Measurements from ENCODE around the gene SMIM41. TPM values are rescaled to one million over a fixed set of nuclear protein-coding genes. Genes with fewer than 3 reads are reported as not detected.

The SMIM41 gene
- total RNA-seq, 1 donor from 2014 or later: 0.16 TPM

GRCh38 chr12:52148464-52149181, 69.1 kb downstream of the SMIM41 start:
- DNase-seq (ENCODE audit: missing footprints) (no peak), ATAC-seq (no peak)
- intact Hi-C loops (cut with DNase I): no loop called here

DNA sequence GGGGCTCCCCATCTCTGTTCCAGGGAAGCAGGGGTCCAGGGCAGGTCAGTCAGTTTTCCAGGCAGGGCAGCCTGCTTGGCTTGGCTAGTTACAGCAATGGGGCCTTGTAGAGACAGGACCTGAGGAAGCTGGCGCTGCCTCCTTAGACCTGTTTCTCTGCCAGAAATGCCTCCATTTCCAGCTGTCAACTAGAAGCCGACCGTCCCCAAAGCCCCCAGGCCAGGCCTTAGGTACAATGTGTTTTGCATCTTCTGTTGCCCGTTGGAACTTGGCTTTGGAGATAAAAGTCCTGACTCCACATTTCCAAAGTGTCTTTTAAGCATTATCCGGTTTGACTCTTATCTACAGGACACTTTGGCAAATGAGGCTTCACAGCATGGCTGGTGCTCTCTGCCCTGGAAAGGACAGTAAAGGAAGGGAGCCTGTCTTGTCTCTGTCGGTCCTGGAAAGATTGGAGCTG, 69.7 kb downstream of the SMIM41 start:
- DNase-seq (ENCODE audit: missing footprints) (no peak), ATAC-seq (no peak)
- intact Hi-C loops (cut with DNase I): no loop called here

DNA sequence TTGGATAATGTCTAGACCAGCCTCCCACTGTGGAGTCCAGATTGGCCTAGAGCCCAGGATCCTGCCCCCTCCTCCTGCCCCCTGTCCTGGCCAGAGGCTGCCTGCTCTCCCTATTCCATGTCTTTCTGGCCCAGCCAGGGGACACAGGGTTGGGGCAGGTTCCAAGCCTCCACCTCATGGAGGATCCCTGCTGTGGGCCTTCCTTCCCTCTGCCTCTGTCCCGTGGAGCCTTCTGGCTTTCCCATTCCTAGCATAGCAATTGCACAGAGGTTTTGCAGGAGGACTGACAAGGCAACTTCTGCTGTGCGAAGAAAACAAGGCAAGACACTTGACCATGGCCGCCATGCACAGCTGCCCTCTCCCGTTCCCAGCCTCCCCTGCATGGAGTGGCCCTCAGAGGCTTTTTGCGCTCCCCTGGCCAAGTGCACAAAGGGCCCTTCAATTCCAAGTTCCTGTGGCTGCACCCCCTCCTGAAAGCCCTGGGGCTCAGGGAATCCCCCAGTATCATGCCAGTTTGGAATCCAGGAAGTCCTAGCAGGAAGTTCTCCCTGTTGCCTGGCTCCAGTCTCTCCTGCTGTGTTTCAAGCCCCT, 70.2 kb downstream of the SMIM41 start:
- intact Hi-C loops (cut with DNase I): loop anchor here (10.0 kb wide), 1 partner anchor 835 kb away; no protein-coding TSS in a partner anchor
- no peak for ATAC-seq
- no peak for DNase-seq (ENCODE audit: missing footprints)

- ATAC-seq (no peak), DNase-seq (ENCODE audit: missing footprints) (no peak)
- intact Hi-C loops (cut with DNase I): loop anchor here (10.0 kb wide), 1 partner anchor 834 kb away; no protein-coding TSS in a partner anchor
These were observed 71.8 kb downstream of the SMIM41 start for GRCh38 chr12:52151153-52151836.

DNA sequence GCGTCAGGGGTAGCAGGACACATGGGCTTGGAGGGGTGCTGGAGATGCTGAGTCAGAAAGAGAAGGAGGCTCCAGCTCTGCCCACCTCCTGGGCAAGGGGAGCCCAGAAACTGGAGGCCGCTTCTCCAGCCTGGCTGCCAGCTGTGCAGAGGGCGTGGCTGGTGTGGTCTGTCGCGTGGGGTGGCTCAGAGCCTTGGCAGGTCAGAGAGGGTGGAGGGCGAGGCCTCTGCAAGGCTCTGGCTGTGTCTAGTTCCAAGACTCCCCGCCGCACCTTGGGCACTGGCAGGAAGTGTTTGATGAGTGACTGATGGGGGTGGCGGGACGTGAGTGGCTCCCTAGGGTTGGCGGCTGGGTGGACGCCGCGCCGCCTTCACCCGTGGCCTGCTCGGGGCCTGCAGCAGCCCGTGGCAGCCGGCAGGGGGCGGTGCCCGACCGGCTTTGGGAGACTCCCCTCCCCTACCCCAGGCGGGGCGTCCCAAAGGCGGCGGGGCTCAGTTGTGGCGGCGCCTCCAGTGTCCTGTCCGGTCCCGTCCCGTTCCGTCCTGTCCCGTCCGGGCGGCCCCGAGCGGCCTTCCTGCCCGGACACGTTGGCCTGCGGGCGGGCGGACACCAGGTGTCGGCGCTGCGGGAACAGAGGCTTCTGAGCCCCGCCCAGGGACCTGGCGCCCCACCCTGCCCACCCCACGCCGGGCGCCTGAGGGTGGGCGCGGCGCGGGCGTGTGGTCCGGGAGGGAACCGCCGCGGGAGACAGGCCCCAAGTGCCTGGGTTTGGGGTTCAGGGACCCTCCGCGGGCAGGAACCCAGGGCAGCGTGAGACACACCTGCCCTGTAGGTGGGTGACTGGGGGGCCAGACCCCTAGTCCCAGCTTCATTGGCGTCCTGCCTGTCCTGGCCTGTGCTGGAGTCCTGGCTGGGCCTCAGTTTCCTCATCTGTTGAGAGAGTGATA, 72.6 kb downstream of the SMIM41 start:
- ATAC-seq (peak; percentile 66), DNase-seq (ENCODE audit: missing footprints) (peak; percentile 89)
- intact Hi-C loops (cut with DNase I): loop anchor here (10.0 kb wide), 1 partner anchor 833 kb away; no protein-coding TSS in a partner anchor

DNA sequence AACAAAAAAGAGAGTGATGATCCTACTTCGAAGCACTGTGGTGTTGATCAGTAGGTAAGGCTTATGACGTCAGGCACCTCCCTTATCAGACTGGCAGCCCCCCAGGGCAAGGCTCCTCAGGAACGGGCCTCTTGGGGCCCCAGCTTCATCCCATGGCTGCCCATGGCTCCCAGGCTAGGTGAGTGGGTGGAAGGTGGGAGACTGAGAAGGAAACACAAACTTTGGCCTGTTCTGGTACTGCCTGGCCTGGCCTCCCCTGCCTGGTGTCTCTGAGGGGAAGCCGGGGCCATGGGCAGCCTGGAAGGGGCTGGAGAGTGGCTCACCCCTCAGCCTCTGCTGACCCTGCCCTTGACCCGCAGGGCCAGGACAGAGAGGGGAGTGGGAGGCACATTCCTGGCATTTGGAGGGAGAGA, 73.4 kb downstream of the SMIM41 start:
- ATAC-seq: no peak
- intact Hi-C loops (cut with DNase I): loop anchor here (10.0 kb wide), 1 partner anchor 832 kb away; no protein-coding TSS in a partner anchor
- no peak for DNase-seq (ENCODE audit: missing footprints)

DNA sequence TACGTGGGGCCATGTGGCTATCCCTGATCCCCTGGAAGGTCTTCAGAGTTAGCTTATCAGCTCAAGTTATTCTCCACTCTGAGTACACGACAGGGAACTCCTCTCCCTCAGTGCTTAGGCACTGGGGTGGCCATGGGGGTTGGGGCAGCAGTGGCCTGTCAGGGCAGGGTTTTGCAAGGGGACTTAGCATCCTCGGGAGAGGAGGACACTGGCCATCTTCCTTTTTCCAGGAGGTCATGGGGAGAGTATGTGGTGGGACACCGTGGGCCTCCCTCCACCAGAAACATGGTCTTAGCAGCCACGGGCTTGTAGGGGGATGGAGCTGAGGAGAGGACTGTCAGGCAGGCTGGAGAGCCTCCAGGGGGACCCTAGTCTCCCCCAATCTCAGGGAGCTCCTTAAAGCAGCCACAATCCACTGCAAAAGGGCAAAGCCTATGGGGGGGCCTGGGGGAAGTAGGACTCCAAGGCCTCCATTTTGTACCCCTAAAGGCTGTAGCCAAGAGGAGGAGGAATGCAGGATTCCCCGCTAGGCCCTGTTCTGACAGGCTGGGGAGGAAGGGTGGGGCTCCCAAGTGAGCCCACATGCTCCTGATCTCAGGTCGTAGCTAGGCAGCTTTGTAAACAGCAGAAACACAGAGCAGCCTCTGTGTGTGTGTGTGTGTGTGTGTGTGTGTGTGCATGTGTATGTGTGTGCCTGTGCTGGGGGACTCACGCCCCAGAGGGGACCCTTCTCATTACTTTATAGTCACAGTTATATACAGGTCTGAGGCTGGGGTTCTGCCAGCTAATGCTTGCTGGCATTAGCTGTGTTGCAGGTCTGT, 75.8 kb downstream of the SMIM41 start:
- intact Hi-C loops (cut with DNase I): loop anchor here (10.0 kb wide), 1 partner anchor 830 kb away; no protein-coding TSS in a partner anchor
- no peak for ATAC-seq
- no peak for DNase-seq (ENCODE audit: missing footprints)

- DNase-seq (ENCODE audit: missing footprints) (no peak), ATAC-seq (no peak)
- intact Hi-C loops (cut with DNase I): loop anchor here (1.0 to 10.0 kb wide), 3 partner anchors 171 to 828 kb away; no protein-coding TSS in a partner anchor
These were observed 76.8 kb downstream of the SMIM41 start for GRCh38 chr12:52156311-52156710.

DNA sequence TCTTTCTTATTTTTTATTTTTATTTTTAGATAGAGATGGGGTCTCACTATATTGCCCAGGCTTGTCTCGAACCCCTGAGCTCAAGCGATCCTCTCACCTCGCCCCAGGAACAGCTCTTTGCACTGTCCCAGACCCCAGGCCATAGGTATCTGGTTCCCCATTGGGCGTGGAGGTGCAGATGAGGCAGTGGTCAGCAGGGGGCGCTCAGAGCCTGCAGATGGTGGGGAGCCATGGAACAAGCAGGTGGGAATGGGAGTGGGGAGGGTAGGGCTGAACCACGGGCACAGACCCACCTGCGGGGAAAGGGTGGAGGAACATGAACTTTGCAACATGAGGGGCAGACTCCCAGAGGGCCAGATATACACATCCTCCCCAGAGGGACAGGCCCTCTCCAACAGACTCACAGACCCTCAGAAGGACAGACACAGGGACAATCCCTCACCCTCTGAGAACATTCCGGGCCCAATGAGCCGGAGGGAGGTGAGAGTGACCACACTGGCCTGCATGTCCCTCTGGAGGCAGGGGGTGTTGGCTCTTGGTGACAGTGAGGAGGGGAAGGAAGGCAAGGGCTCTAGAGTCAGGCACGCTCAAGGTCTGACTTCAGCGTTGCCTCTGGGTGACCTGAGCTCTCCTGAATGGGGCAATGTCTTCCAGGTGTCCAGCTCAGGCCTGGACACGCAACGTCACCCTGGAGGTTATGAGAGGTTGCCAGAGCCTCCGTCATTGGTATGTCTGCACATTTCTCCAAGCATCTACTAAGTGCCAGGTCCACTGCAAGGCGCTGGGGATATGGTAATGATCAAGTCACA, 77.5 kb downstream of the SMIM41 start:
- DNase-seq (ENCODE audit: missing footprints) (peak; percentile 82), ATAC-seq (peak; percentile 62)
- intact Hi-C loops (cut with DNase I): loop anchor here (1.0 to 10.0 kb wide), 3 partner anchors 170 to 828 kb away; no protein-coding TSS in a partner anchor

DNA sequence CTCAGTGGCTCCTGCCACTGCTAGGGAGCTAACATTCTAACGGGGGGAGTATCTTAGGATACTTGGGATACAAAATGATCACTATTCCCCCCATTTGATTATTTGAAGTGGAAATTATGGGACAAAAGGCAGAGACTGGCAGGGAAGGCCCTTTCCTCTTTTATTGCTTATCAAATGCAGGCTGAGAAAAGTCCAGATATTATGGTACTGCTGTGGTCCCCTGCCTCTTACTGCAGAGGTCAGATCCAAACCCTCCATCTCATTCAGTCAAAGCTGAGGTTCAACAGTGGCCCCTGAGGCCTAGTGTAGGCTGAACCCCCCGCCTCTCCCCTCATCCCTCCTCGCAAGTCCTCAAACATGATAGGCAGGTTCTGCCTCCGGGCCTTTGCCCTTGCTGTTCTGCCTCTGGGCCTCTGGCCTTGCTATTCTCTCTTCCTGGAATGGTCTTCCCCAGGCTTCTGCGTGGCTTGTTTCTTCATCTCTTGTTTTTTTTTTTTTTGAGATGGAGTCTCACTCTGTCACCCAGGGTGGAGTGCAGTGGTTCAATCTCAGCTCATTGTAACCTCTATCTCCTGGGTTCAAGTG, 78.2 kb downstream of the SMIM41 start:
- no peak for DNase-seq (ENCODE audit: missing footprints)
- intact Hi-C loops (cut with DNase I): loop anchor here (2.0 to 10.0 kb wide), 2 partner anchors 721 to 827 kb away; no protein-coding TSS in a partner anchor
- no peak for ATAC-seq

Other genes starting within 250 kb of the SMIM41 start
- 0.22 TPM for gene FIGNL2, start 231.0 kb upstream of the SMIM41 start, total RNA-seq
- gene ANKRD33, start 191.6 kb upstream of the SMIM41 start, total RNA-seq: not detected
- 49.6 TPM for gene ACVRL1, start 172.2 kb upstream of the SMIM41 start, total RNA-seq
- gene ACVR1B, start 128.0 kb upstream of the SMIM41 start, total RNA-seq: 10.8 TPM
- gene TAMALIN, start 72.8 kb upstream of the SMIM41 start, total RNA-seq: 20.3 TPM
- 40.6 TPM for gene NR4A1, start 28.3 kb upstream of the SMIM41 start, total RNA-seq
- gene ATG101, start 9.7 kb upstream of the SMIM41 start, total RNA-seq: 24.9 TPM
- not detected for gene KRT80, start 112.3 kb downstream of the SMIM41 start, total RNA-seq
- not detected for gene KRT7, start 153.5 kb downstream of the SMIM41 start, total RNA-seq
- gene KRT86, start 194.9 kb downstream of the SMIM41 start, total RNA-seq: not detected
- not detected for gene KRT81, start 211.8 kb downstream of the SMIM41 start, total RNA-seq
- gene KRT83, start 241.7 kb downstream of the SMIM41 start, total RNA-seq: not detected

All from Right ventricle myocardium inferior (tissue), 1 donor.